GM21515 (cell line): Measurements from ENCODE around the gene KCNH1.
"Not testable (repeated sequence)": the region's sequence is repeated elsewhere in the genome, so short reads cannot be mapped to it uniquely, and the experiment has no call there.

ENCODE experiments used
- ATAC-seq: cut with Tn5 transposase; IDR thresholded peaks from one replicate; pipeline ENCODE4 v1.9.1; 2021; ENCODE audit not compliant: unreplicated experiment

Gene KCNH1

GRCh38 chr1:211101481-211101880, 32.5 kb downstream of the KCNH1 start:
- ATAC-seq = no peak

- no peak for ATAC-seq
These were observed 34.6 kb downstream of the KCNH1 start for GRCh38 chr1:211099393-211099792.

GRCh38 chr1:211095381-211095780, 38.6 kb downstream of the KCNH1 start:
- no peak for ATAC-seq

- ATAC-seq = no peak
These were observed 41.0 kb downstream of the KCNH1 start for GRCh38 chr1:211092955-211093354.

- no peak for ATAC-seq
These were observed 42.1 kb downstream of the KCNH1 start for GRCh38 chr1:211091867-211092266.

GRCh38 chr1:211089536-211089935, 44.4 kb downstream of the KCNH1 start:
- ATAC-seq = no peak

GRCh38 chr1:211088156-211088555, 45.8 kb downstream of the KCNH1 start:
- no peak for ATAC-seq

GRCh38 chr1:211082824-211083223, 51.1 kb downstream of the KCNH1 start:
- ATAC-seq = no peak

GRCh38 chr1:211081447-211081846, 52.5 kb downstream of the KCNH1 start:
- ATAC-seq = not testable (repeated sequence)

- ATAC-seq = no peak
These were observed 65.0 kb downstream of the KCNH1 start for GRCh38 chr1:211068976-211069375.

GRCh38 chr1:211066781-211067384, 67.1 kb downstream of the KCNH1 start:
- no peak for ATAC-seq

- ATAC-seq = not testable (repeated sequence)
These were observed 92.1 kb downstream of the KCNH1 start for GRCh38 chr1:211041838-211042237.

- no peak for ATAC-seq
These were observed 96.9 kb downstream of the KCNH1 start for GRCh38 chr1:211037095-211037494.

- ATAC-seq = no peak
These were observed 97.4 kb downstream of the KCNH1 start for GRCh38 chr1:211036381-211037060.

GRCh38 chr1:211035821-211036380, 98.0 kb downstream of the KCNH1 start:
- no peak for ATAC-seq

GRCh38 chr1:211033921-211034525, 99.9 kb downstream of the KCNH1 start:
- no peak for ATAC-seq

GRCh38 chr1:211024901-211025300, 109.0 kb downstream of the KCNH1 start:
- no peak for ATAC-seq

GRCh38 chr1:211019266-211019665, 114.7 kb downstream of the KCNH1 start:
- no peak for ATAC-seq

GRCh38 chr1:211018690-211019089, 115.3 kb downstream of the KCNH1 start:
- ATAC-seq = no peak

- ATAC-seq = no peak
These were observed 116.8 kb downstream of the KCNH1 start for GRCh38 chr1:211017075-211017718.

GRCh38 chr1:211014275-211014674, 119.7 kb downstream of the KCNH1 start:
- ATAC-seq = no peak
